Lower leg skin (tissue), 3 donors: ENCODE results near the gene CRTC3.

Experiments
- CTCF ChIP-seq, 3 donors: fragments of 450-650 bp; IDR thresholded peaks; one replicate each; pipeline ENCODE4 v1.5.1; 2016; ENCODE audit warnings: antibody characterized with exemption in 3 of 3, mild to moderate bottlenecking in 3 of 3, moderate library complexity in 2 of 3
- POLR2A ChIP-seq, 2 donors: fragments of 450-650 bp; IDR thresholded peaks; one replicate each; pipeline ENCODE4 v1.6.1; 2016 to 2017; ENCODE audit warnings: antibody characterized with exemption in 2 of 2, mild to moderate bottlenecking in 1 of 2, moderate library complexity in 1 of 2

GRCh38 chr15:90685591-90686434 lies 156.1 kb downstream of the CRTC3 start:
- no peak for TF ChIP-seq CTCF (IDR thresholded peaks at IDR 0.05)
- no peak for TF ChIP-seq POLR2A (IDR thresholded peaks at IDR 0.05)
